ENCODE measurements around the gene GALE.
A peak's percentile ranks its signal among the peaks of the same experiment; 100 is the strongest.
"Not testable (repeated sequence)": the region's sequence is repeated elsewhere in the genome, so short reads cannot be mapped to it uniquely, and the experiment has no call there.

The GALE gene

GRCh38 chr1:23809751-23810171, 9.2 kb upstream of the GALE start:
- ATAC-seq (peak; percentile 92), DNase-seq (peak; percentile 90)

- DNase-seq = no peak
- no peak for ATAC-seq
Observed at GRCh38 chr1:23807453-23807852, 6.9 kb upstream of the GALE start.

DNA sequence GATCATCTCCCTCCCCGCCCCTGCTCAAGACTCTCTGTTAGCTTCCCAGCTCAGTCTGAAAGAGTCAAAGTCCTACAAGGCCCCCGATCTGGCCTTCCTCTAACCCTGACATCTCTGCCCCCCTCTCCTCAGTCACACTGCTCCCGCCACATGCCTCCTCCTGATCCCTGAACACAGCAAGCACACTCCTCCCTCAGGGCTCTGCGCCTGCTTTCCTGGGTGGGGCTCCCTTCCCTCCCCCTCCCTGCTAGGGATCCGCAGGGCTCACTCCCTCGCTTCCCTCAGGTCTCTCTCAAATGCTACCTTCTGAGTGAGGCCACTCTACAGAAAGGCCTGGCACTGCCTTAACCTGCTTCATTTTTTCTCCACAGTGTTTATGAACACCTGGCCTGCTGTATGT, 5.7 kb upstream of the GALE start:
- no peak for ATAC-seq
- DNase-seq = no peak

DNA sequence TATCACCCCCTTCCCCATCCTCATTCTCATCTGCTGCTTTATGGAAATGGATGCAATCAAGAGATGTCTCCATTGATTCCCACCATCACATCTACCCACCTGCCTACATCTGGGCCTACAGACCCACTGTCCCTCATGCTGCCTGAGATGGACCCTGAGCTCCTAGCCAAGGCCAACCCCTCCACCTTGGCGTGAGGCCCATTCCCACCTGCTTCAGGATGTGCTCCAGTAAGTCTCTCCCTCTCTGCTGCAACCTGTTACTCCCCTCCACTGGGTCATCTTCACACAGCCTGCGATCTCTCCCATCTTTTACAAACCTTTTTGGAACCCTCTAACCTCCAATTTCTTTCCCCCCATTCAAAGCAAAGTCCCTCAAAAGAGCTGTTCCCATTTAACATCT, 4.5 kb upstream of the GALE start:
- ATAC-seq (no peak), DNase-seq (no peak)

- DNase-seq (no peak), ATAC-seq (no peak)
Observed at GRCh38 chr1:23804183-23804835, 3.8 kb upstream of the GALE start.

- DNase-seq (no peak), ATAC-seq (no peak)
Observed at GRCh38 chr1:23803674-23804073, 3.1 kb upstream of the GALE start.

- ATAC-seq = not testable (repeated sequence)
Observed at GRCh38 chr1:23802809-23803342, 2.3 kb upstream of the GALE start.

GRCh38 chr1:23801876-23802275, 1.3 kb upstream of the GALE start:
- DNase-seq = no peak
- no peak for ATAC-seq

More at GRCh38 chr1:23802809-23803342, 2.3 kb upstream of the GALE start:
- not testable (repeated sequence) for DNase-seq

DNA sequence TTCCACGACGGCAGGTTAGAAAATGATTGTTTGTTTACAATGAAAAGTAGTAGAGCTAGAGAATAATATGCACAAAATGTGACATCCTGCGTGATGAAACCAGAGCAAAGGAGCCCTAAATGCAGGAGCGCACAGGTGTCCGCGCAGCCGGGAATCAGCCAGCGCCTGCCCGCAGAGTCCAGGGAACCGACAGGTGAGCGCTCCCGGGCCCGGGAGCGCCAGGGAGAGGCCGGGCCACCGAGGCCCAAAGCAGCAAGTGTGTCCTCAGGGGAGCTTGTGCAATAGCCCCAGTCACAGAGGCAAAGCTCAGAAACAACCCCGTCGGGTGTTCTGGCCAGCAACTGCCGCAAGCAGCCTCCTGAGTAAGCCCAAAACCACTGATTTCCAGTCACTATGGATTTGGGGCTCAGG, 789 bp upstream of the GALE start:
- DNase-seq = no peak
- ATAC-seq = no peak

DNA sequence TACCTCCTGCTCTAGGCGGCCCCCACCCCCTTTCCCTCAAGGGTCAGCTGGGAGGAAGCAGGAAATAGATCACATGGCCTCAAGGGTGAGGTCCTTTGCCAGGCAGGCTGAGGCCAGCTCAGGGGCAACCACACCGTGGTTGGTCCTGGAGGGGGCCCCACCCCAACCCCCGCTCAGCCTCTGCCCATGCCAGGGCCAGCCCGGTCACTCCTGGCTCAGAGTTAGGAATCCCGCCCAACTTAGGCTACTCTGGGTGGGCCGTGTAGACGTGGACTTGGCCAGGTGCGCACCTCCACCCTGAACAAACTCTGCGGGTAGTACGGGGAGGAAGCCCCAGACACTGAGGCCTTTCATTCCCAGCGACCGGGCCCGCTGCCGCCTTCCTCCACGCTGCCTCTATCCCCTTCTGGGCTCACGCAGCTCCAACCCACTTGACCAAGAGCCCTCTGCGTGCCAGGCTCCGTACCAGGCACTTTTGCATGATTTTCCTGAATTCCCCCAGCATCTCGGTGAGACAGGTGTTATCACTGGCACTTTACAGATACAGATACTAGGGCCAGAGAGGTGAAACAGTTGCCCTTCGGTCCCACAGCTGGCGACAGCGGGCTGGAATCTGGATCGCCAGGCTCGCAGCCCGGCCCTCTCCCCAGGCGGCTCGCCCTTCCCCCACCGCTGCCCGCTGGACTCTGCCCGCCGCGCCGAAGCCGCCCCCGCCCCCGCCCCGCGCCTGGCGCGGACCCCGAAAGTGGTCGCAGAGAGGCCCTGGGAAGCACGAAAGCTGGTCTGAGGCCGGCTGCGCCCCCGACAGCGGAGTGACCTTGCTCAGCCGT, 769 bp downstream of the GALE start:
- DNase-seq (peak; percentile 56), ATAC-seq (peak; percentile 17)

- ATAC-seq = no peak
Observed at GRCh38 chr1:23799255-23799569, 1.3 kb downstream of the GALE start.

GRCh38 chr1:23798662-23799142, 1.9 kb downstream of the GALE start:
- ATAC-seq = no peak
- DNase-seq = peak; percentile 32

More at GRCh38 chr1:23799255-23799569, 1.3 kb downstream of the GALE start:
- no peak for DNase-seq

DNA sequence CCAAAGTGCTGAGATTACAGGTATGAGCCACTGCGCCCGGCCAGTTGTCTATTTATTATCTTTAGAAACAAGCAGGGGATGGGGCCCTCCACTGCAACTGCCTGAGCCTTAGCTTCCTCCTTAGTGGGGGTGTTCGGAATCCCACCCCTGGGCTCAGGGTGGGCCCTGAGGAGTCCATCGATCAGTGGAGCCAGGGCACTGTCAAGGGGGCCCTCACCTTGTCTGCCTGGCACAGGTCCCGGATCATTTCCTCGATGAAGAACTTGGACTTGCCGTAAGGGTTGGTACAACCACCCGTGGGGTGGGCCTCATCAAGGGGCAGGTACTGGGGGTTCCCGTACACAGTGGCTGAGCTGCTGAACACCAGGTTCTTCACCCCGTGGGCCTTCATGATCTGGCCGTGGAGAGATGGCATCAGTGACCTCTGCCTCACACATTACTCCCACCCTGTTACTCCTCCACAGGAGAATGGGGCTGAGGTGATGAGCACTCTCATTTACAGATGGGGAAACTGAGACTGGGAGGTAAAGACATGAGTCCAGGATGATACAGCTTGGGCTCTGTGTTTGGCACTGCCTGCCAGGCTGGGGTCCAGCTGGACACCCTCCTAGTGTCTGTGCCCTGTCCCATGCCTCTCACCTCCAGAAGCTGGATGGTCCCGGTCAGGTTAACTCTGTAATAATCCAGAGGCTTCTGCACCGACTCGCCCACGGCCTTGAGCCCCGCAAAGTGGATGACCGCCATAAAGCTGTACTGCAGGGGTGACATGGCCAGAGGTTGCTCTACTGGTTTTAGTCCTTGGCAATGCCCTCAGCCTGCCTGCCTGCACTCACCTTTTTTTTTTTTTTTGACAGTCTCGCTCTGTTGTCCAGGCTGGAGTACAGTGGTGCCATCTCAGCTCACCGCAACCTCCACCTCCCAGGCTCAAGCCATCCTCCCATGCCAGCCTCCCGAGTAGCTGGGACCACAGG, 2.8 kb downstream of the GALE start:
- ATAC-seq (no peak), DNase-seq (no peak)

DNA sequence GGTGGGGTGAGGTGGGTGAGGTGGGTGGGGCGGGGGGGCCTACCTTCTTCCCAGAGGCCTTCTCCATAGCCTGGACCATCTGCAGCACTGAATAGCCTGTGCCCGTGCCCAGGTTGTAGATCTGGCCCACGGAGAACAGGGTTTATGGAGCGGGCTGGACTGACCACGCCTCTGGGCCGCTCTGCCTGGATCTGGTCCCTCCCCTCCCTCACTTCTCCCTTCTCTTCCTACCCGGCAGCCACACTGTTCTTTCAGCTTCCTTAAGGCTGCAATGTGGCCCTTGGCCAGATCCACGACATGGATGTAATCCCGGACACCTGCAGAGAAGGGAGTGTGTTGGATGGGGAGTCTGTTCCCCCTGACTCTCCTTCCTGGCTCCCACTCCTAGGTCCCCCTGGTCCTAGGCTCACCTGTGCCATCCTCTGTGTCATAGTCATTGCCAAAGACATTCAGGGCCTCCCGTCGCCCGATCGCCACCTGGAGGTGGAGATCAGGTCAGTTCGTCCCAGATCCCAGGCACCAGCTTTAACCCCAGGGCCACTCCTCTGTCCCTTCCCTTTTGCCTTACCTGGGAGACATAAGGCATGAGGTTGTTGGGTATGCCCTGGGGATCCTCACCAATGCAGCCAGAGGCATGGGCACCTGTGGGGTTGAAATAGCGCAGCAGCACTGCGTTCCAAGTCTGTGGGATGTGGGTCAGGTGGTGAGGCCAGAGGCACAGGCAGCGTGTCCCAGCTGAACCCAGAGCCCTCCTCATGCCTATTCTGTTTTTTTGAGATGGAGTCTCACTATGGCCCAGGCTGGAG, 3.9 kb downstream of the GALE start:
- ATAC-seq = no peak
- DNase-seq = no peak

- DNase-seq (no peak), ATAC-seq (no peak)
Observed at GRCh38 chr1:23795676-23796465, 4.7 kb downstream of the GALE start.

- ATAC-seq = not testable (repeated sequence)
Observed at GRCh38 chr1:23794732-23795182, 5.8 kb downstream of the GALE start.

DNA sequence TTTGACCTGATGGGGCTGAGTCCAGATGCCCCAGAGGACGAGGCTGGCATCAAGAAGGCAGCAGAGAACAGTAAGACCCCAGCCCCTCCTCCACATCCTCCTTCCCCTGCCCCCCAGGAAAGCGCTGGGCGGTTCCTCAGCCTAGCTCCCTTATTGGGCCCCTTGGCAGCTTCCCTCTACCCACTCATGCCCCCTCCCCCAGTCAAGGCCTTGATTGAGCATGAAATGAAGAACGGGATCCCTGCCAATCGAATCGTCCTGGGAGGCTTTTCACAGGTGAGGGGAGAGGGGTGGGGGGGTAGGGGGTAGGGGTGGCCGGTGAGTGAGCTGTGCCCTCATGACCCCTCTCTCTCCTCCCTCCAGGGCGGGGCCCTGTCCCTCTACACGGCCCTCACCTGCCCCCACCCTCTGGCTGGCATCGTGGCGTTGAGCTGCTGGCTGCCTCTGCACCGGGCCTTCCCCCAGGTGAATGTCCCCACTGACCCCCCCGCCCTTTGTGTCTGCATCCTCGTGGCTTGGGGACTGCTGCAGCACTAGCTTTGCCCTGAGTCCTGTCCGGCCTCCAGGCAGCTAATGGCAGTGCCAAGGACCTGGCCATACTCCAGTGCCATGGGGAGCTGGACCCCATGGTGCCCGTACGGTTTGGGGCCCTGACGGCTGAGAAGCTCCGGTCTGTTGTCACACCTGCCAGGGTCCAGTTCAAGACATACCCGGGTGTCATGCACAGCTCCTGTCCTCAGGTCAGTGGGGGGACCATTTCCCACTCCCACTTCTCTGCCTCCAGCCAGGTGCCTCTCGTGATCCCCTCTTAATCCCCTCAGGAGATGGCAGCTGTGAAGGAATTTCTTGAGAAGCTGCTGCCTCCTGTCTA, 6.5 kb downstream of the GALE start:
- no peak for DNase-seq
- ATAC-seq = no peak

More at GRCh38 chr1:23794732-23795182, 5.8 kb downstream of the GALE start:
- DNase-seq = not testable (repeated sequence)

GRCh38 chr1:23793018-23793781, 7.4 kb downstream of the GALE start:
- DNase-seq (peak; percentile 56), ATAC-seq (peak; percentile 12)

Measured in stimulated activated naive CD8-positive, alpha-beta T cell treated with anti-CD3 and anti-CD28 coated beads, Interleukin-15, Interleukin-2, amounts not matched to agents 100 U/mL and 50 U/mL, for 24 hours (primary cell).